ENCODE data around the gene STOML1. TPM values are rescaled to one million over a fixed set of nuclear protein-coding genes. Genes with fewer than 3 reads are reported as not detected.

Gene STOML1
- total RNA-seq, 6 experiments from 2014 or later: 7.2 to 12.7 (median 8.3) TPM

- H3K4me3 ChIP-seq: no peak overlapping the region
- no peaks in the 10 kb centered on the region for H3K9me3 ChIP-seq
- WGBS (ENCODE audit: insufficient coverage, low coverage, low lambda C conversion rate, missing lambda C conversion rate): 94% methylated on average over 4 of the region's 28 CpGs
- H3K27me3 ChIP-seq: no peaks in the 10 kb centered on the region
- H3K4me1 ChIP-seq: no peaks in the 10 kb centered on the region
- H3K27ac ChIP-seq: no peak overlapping the region
- DNase-seq: no peak
- no peak for TF ChIP-seq POLR2A (IDR thresholded peaks at IDR 0.05)
- TF ChIP-seq CTCF (IDR thresholded peaks at IDR 0.05): no peak
- no peak for ATAC-seq
- intact Hi-C loops (cut with DNase I): loop anchor here (5.0 kb wide), 2 partner anchors 58 to 63 kb away; no protein-coding TSS in a partner anchor
- peaks cover 0 to 26% (median 2%) of the 10 kb centered on the region in 4 donors for H3K36me3 ChIP-seq
These were observed 43.3 kb upstream of the STOML1 start for GRCh38 chr15:74035121-74036017.

- Histone ChIP-seq H3K27me3 (no peaks in the 10 kb centered on the region), H3K36me3 (peaks cover 0 to 26% (median 2%) of the 10 kb centered on the region in 4 donors), H3K27ac (no peak overlapping the region), H3K4me3 (no peak overlapping the region), H3K4me1 (no peaks in the 10 kb centered on the region), H3K9me3 (no peaks in the 10 kb centered on the region)
- intact Hi-C loops (cut with DNase I): no loop called here
- ATAC-seq: no peak
- WGBS (ENCODE audit: insufficient coverage, low coverage, low lambda C conversion rate, missing lambda C conversion rate): 86% methylated on average over 4 of the region's 10 CpGs
- TF ChIP-seq POLR2A (IDR thresholded peaks at IDR 0.05) (no peak), CTCF (IDR thresholded peaks at IDR 0.05) (no peak)
- no peak for DNase-seq
These were observed 42.2 kb upstream of the STOML1 start for GRCh38 chr15:74034206-74034755.

GRCh38 chr15:74032606-74033561 lies 40.8 kb upstream of the STOML1 start:
- Histone ChIP-seq H3K9me3 (no peaks in the 10 kb centered on the region), H3K36me3 (peaks cover 0 to 26% (median 2%) of the 10 kb centered on the region in 4 donors), H3K4me1 (no peaks in the 10 kb centered on the region), H3K27me3 (no peaks in the 10 kb centered on the region), H3K4me3 (no peak overlapping the region), H3K27ac (no peak overlapping the region)
- ATAC-seq (peak in 2 of 4 donors; percentile 16 to 30), DNase-seq (no peak)
- 64% methylated on average over 4 of the region's 16 CpGs for WGBS (ENCODE audit: insufficient coverage, low coverage, low lambda C conversion rate, missing lambda C conversion rate)
- no peak for TF ChIP-seq CTCF (IDR thresholded peaks at IDR 0.05)
- TF ChIP-seq POLR2A (IDR thresholded peaks at IDR 0.05): no peak
- intact Hi-C loops (cut with DNase I): no loop called here

- no peaks in the 10 kb centered on the region for H3K9me3 ChIP-seq
- H3K27ac ChIP-seq: no peak overlapping the region
- WGBS (ENCODE audit: insufficient coverage, low coverage, low lambda C conversion rate, missing lambda C conversion rate): 93% methylated on average over 3 of the region's 6 CpGs
- intact Hi-C loops (cut with DNase I): no loop called here
- ATAC-seq (no peak), DNase-seq (no peak)
- H3K27me3 ChIP-seq: no peaks in the 10 kb centered on the region
- peaks cover 0 to 31% (median 5%) of the 10 kb centered on the region in 4 donors for H3K36me3 ChIP-seq
- TF ChIP-seq CTCF (IDR thresholded peaks at IDR 0.05): no peak
- no peak for TF ChIP-seq POLR2A (IDR thresholded peaks at IDR 0.05)
- no peaks in the 10 kb centered on the region for H3K4me1 ChIP-seq
- H3K4me3 ChIP-seq: no peak overlapping the region
These were observed 40.0 kb upstream of the STOML1 start for GRCh38 chr15:74032046-74032445.
